ENCODE data around the gene TMEM259. TPM values are rescaled to one million over a fixed set of nuclear protein-coding genes. Genes with fewer than 3 reads are reported as not detected.

The TMEM259 gene
- total and polyA plus RNA-seq, 2 of the 13 experiments (the other 11 are each of a cell fraction or from before 2014, with no cell fraction given): 64.7 to 164 TPM

DNA sequence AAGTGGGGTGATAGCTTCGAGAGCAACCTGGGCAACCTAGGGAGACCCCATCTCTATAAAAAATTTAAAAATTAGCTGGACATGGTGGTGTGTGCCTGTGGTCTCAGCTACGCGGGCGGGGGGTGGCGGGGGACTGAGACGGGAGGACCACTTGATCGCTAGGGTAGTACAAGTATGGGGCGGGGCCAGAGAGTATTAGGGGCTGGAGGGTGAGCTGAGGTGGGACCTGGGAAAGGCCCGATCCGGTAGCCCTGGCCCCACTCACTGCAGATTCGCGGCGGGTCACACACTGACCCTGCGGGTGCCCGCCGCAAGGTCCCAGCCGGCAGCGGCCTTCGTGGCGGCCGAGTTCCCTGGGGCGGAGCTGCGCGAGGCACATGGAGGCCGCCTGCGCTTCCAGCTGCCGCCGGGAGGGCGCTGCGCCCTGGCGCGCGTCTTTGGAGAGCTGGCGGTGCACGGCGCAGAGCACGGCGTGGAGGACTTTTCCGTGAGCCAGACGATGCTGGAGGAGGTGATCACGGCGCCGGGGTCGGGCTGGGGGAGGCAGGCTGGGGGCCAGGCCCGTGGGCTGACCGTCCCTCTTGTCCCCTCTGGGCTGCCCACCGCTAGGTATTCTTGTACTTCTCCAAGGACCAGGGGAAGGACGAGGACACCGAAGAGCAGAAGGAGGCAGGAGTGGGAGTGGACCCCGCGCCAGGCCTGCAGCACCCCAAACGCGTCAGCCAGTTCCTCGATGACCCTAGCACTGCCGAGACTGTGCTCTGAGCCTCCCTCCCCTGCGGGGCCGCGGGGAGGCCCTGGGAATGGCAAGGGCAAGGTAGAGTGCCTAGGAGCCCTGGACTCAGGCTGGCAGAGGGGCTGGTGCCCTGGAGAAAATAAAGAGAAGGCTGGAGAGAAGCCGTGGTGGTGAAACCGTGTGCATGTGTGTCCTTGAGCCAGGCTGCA is 44.0 kb upstream of the TMEM259 start (continued):
- TF ChIP-seq, protein P1, sequence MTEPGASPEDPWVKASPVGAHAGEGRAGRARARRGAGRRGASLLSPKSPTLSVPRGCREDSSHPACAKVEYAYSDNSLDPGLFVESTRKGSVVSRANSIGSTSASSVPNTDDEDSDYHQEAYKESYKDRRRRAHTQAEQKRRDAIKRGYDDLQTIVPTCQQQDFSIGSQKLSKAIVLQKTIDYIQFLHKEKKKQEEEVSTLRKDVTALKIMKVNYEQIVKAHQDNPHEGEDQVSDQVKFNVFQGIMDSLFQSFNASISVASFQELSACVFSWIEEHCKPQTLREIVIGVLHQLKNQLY (CRISPR knock-in tag; IDR thresholded peaks at IDR 0.05): 0 out of 2 replicates have a peak, but pooled peaks have one; percentile 18
- TF ChIP-seq PITX1 (CRISPR knock-in tag; IDR thresholded peaks at IDR 0.05): peak; percentile 47
- TF ChIP-seq, protein P2, sequence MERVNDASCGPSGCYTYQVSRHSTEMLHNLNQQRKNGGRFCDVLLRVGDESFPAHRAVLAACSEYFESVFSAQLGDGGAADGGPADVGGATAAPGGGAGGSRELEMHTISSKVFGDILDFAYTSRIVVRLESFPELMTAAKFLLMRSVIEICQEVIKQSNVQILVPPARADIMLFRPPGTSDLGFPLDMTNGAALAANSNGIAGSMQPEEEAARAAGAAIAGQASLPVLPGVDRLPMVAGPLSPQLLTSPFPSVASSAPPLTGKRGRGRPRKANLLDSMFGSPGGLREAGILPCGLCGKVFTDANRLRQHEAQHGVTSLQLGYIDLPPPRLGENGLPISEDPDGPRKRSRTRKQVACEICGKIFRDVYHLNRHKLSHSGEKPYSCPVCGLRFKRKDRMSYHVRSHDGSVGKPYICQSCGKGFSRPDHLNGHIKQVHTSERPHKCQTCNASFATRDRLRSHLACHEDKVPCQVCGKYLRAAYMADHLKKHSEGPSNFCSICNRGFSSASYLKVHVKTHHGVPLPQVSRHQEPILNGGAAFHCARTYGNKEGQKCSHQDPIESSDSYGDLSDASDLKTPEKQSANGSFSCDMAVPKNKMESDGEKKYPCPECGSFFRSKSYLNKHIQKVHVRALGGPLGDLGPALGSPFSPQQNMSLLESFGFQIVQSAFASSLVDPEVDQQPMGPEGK (CRISPR knock-in tag; IDR thresholded peaks at IDR 0.05): no peak; the same call in 1 of the 2 replicates
- TF ChIP-seq ZNF441 (CRISPR knock-in tag; IDR thresholded peaks at IDR 0.05; ENCODE audit: borderline replicate concordance): 0 out of 2 replicates have a peak, but pooled peaks have one; percentile 36
- TF ChIP-seq, protein P3, sequence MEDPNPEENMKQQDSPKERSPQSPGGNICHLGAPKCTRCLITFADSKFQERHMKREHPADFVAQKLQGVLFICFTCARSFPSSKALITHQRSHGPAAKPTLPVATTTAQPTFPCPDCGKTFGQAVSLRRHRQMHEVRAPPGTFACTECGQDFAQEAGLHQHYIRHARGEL (CRISPR knock-in tag; IDR thresholded peaks at IDR 0.05): 0 out of 2 replicates have a peak, but pooled peaks have one; percentile 18
- TF ChIP-seq FLYWCH1 (CRISPR knock-in tag; IDR thresholded peaks at IDR 0.05): peak; percentile 73; the same call in 1 of the 2 replicates
- TF ChIP-seq E2F5 (CRISPR knock-in tag; conservative IDR thresholded peaks at IDR 0.05): no peak
- peak; percentile 25; the same call in 1 of the 2 replicates for TF ChIP-seq ETV5 (CRISPR knock-in tag; IDR thresholded peaks at IDR 0.05; ENCODE audit: borderline replicate concordance)
- TF ChIP-seq MEIS2 (CRISPR knock-in tag; IDR thresholded peaks at IDR 0.05): peak; percentile 31; the same call in 1 of the 2 replicates
- no peak for TF ChIP-seq KDM6A (CRISPR knock-in tag; IDR thresholded peaks at IDR 0.05; ENCODE audit: low read depth)
- no peak for TF ChIP-seq MAFK (conservative IDR thresholded peaks at IDR 0.05 in 1 of 2, IDR thresholded peaks at IDR 0.05 in 1 of 2; ENCODE audit: low read length in 2 of 2)
- TF ChIP-seq SIX4 (CRISPR knock-in tag; IDR thresholded peaks at IDR 0.05): no peak
- TF ChIP-seq ARHGAP35 (CRISPR knock-in tag; IDR thresholded peaks at IDR 0.05; ENCODE audit: borderline replicate concordance): 0 out of 2 replicates have a peak, but pooled peaks have one; percentile 66
- no peak for TF ChIP-seq SIX1 (CRISPR knock-in tag; IDR thresholded peaks at IDR 0.05; ENCODE audit: borderline replicate concordance)
- 0 out of 2 replicates have a peak, but pooled peaks have one; percentile 36 for TF ChIP-seq ZNF850 (CRISPR knock-in tag; conservative IDR thresholded peaks at IDR 0.05)
- TF ChIP-seq ELF3 (CRISPR knock-in tag; IDR thresholded peaks at IDR 0.05): 0 out of 2 replicates have a peak, but pooled peaks have one; percentile 16
- no peak for TF ChIP-seq ZNF354B (CRISPR knock-in tag; IDR thresholded peaks at IDR 0.05)
- TF ChIP-seq NR2F6 (IDR thresholded peaks at IDR 0.05): no peak
- TF ChIP-seq NR2F6 (CRISPR knock-in tag; IDR thresholded peaks at IDR 0.05): peak; percentile 38; the same call in 1 of the 2 replicates
- TF ChIP-seq HOXA3 (CRISPR knock-in tag; IDR thresholded peaks at IDR 0.05): peak; percentile 75
- no peak; the same call in 1 of the 2 replicates for TF ChIP-seq ZIK1 (CRISPR knock-in tag; IDR thresholded peaks at IDR 0.05; ENCODE audit: borderline replicate concordance, low read depth)
- TF ChIP-seq, protein P4, sequence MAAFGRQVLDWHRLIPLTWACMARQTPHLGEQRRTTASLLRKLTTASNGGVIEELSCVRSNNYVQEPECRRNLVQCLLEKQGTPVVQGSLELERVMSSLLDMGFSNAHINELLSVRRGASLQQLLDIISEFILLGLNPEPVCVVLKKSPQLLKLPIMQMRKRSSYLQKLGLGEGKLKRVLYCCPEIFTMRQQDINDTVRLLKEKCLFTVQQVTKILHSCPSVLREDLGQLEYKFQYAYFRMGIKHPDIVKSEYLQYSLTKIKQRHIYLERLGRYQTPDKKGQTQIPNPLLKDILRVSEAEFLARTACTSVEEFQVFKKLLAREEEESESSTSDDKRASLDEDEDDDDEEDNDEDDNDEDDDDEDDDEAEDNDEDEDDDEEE (CRISPR knock-in tag; IDR thresholded peaks at IDR 0.05): no peak
- no peak for TF ChIP-seq ZFP1 (CRISPR knock-in tag; IDR thresholded peaks at IDR 0.05)
- no peak for TF ChIP-seq CEBPB (IDR thresholded peaks at IDR 0.05; ENCODE audit: borderline replicate concordance, low read depth, low read length)

All from HepG2 (cell line).